NB4 (cell line): ENCODE results near the gene PSMD13.

ENCODE experiments used
- CTCF ChIP-seq: IDR thresholded peaks from one replicate; pipeline ENCODE4 v1.5.1; 2012; ENCODE audit warnings: low read depth, low read length
- MAX ChIP-seq: IDR thresholded peaks from 2 replicates; pipeline ENCODE4 v1.6.1; 2011; ENCODE audit warnings: low read depth, low read length
- MYC ChIP-seq: IDR thresholded peaks from 2 replicates; pipeline ENCODE4 v1.6.1; 2011; ENCODE audit warnings: low read depth, low read length

- TF ChIP-seq MYC (no peak), MAX (no peak), CTCF (peak; percentile 9)
Observed at GRCh38 chr11:299951-300735, 63.4 kb downstream of the PSMD13 start.
